Upper lobe of left lung (tissue), 6 donors: ENCODE data around the gene SGSH. TPM values are rescaled to one million over a fixed set of nuclear protein-coding genes. Genes with fewer than 3 reads are reported as not detected.
A peak's percentile ranks its signal among the peaks of the same experiment; 100 is the strongest.

Source experiments
- ATAC-seq, 2 donors: fragments of 200-7000 bp; cut with Tn5 transposase; one replicate each; pipeline ENCODE4 v1.9.1; 2022; ENCODE audit warnings: mild to moderate bottlenecking in 2 of 2, moderate library complexity in 2 of 2; ENCODE audit not compliant: low FRiP score in 2 of 2
- DNase-seq, 2 donors: peaks; one replicate each; pipeline ENCODE4 v3.0.0-alpha.2; 2019 to 2020
- H3K27ac ChIP-seq, 4 donors: fragments of 200-600 bp; sonication (generic); one replicate each; pipeline ENCODE4 v1.5.1; 2016 to 2019
- H3K27me3 ChIP-seq, 4 donors: fragments of 200-600 bp; sonication (generic); one replicate each; pipeline ENCODE4 v1.5.1; 2017 to 2019
- H3K36me3 ChIP-seq, 4 donors: fragments of 200-600 bp; sonication (generic); one replicate each; pipeline ENCODE4 v1.5.1; 2016 to 2019
- H3K4me1 ChIP-seq, 4 donors: fragments of 200-600 bp; sonication (generic); one replicate each; pipeline ENCODE4 v1.5.1; 2018 to 2019
- H3K4me3 ChIP-seq, 4 donors: fragments of 200-600 bp; sonication (generic); one replicate each; pipeline ENCODE4 v1.5.1; 2017 to 2019; ENCODE audit warnings: mild to moderate bottlenecking in 2 of 4, moderate library complexity in 1 of 4
- H3K9me3 ChIP-seq, 4 donors: fragments of 200-600 bp; sonication (generic); one replicate each; pipeline ENCODE4 v1.5.1; 2018 to 2019
- EP300 ChIP-seq, 4 donors: sonication (generic); formaldehyde crosslinking; IDR thresholded peaks; one replicate each; pipeline ENCODE4 v1.5.1; 2017; ENCODE audit warnings: antibody characterized with exemption in 4 of 4, control low read depth in 2 of 4
- POLR2A ChIP-seq, 4 donors: fragments of 450-650 bp; IDR thresholded peaks; one replicate each; pipeline ENCODE4 v1.5.1; 2016 to 2017; ENCODE audit warnings: antibody characterized with exemption in 4 of 4, mild to moderate bottlenecking in 2 of 4
- POLR2AphosphoS5 ChIP-seq, 2 donors: sonication (generic); formaldehyde crosslinking; IDR thresholded peaks; one replicate each; pipeline ENCODE4 v1.5.1; 2017; ENCODE audit warnings: antibody characterized with exemption in 2 of 2
- WGBS, 2 donors: methylation state at CpG; one replicate each; pipeline ENCODE4 v1.1.5; 2017 to 2018; 5-methylcytosine and 5-hydroxymethylcytosine counted together
- total RNA-seq, 6 donors: library from RNA; depleted of rRNA in 4 of 6; stranded (reverse); fragments of >200 nt in 4 of 6; gene quantifications; one replicate each; pipeline versions ENCODE4 v1.1.0 to v1.2.1, GENCODE V29; 2016 to 2021
- TF ChIP-seq, protein P1 (sequence below), 6 experiments: fragments of 450-650 bp in 4 of 6; fragments of 200-600 bp in 2 of 6; sonication (generic) in 2 of 6; IDR thresholded peaks; one replicate each; pipeline ENCODE4 v1.5.1; 2016 to 2019; ENCODE audit warnings: antibody characterized with exemption in 6 of 6
- donor health status: DM: no; HTN: no; CAD: no; lungs with moderate emphysema.
- donor health status: DM: no; HTN: yes; CAD: no; lungs with severe emphysema.

Gene SGSH
- total RNA-seq, 6 donors from 2014 or later = 36.3 to 264 (median 65.0) TPM

DNA sequence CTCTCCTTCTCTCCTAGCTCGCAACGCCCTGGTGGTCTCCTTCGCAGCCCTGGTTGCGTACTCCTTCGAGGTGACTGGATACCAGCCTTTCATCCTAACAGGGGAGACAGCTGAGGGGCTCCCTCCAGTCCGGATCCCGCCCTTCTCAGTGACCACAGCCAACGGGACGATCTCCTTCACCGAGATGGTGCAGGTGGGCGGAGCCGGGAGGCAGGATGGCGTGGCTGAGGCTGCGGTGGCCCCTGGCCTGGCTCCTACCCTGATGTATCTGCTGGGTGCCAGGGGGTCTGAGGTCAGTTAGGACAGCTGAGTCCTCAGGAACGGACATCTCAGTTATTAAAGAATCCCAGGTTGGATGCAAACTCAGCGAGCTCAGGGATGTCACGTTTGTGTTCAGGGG, 16.8 kb upstream of the SGSH start:
- Histone ChIP-seq H3K27ac (no peak overlapping the region), H3K9me3 (peaks cover 12 to 19% (median 13%) of the 10 kb centered on the region in 4 donors), H3K4me3 (no peak overlapping the region), H3K36me3 (peaks cover 5 to 75% (median 48%) of the 10 kb centered on the region in 4 donors), H3K4me1 (no peaks in the 10 kb centered on the region), H3K27me3 (no peaks in the 10 kb centered on the region)
- peak in 1 of 2 donors; percentile 32 for ATAC-seq
- TF ChIP-seq, protein P1, sequence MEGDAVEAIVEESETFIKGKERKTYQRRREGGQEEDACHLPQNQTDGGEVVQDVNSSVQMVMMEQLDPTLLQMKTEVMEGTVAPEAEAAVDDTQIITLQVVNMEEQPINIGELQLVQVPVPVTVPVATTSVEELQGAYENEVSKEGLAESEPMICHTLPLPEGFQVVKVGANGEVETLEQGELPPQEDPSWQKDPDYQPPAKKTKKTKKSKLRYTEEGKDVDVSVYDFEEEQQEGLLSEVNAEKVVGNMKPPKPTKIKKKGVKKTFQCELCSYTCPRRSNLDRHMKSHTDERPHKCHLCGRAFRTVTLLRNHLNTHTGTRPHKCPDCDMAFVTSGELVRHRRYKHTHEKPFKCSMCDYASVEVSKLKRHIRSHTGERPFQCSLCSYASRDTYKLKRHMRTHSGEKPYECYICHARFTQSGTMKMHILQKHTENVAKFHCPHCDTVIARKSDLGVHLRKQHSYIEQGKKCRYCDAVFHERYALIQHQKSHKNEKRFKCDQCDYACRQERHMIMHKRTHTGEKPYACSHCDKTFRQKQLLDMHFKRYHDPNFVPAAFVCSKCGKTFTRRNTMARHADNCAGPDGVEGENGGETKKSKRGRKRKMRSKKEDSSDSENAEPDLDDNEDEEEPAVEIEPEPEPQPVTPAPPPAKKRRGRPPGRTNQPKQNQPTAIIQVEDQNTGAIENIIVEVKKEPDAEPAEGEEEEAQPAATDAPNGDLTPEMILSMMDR (IDR thresholded peaks at IDR 0.05) = no peak
- TF ChIP-seq POLR2A (IDR thresholded peaks at IDR 0.05) (no peak), POLR2AphosphoS5 (IDR thresholded peaks at IDR 0.05) (no peak), EP300 (IDR thresholded peaks at IDR 0.05) (no peak)
- WGBS, 2 donors = 82 to 89% methylated on average over 12 to 17 of the region's 17 CpGs
- DNase-seq = no peak

DNA sequence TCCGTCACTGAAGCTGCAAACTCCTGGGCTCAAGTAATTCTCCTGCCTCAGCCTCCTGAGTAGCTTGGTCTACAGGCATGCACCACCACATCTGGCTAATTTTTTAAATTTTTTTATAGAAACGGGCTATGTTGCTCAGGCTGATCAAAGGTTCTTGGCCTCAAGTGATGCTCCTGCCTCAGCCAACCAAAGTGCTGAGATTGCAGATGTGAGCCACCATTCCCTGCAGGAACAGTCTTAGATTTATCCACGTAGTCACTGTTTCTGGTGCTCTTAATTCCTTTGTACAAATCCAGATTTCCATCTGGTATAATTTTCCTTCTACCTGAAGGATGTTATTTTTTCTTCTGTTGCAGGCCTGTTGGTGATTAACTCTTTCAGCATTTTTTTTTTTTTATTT, 13.1 kb upstream of the SGSH start:
- WGBS, 2 donors = 100% methylated on average over 3 of the region's 3 CpGs
- Histone ChIP-seq H3K9me3 (peaks cover 13 to 21% (median 16%) of the 10 kb centered on the region in 4 donors), H3K27me3 (no peaks in the 10 kb centered on the region), H3K4me1 (no peaks in the 10 kb centered on the region), H3K27ac (no peak overlapping the region), H3K4me3 (no peak overlapping the region), H3K36me3 (peaks cover 5 to 73% (median 39%) of the 10 kb centered on the region in 4 donors)
- ATAC-seq = no peak
- TF ChIP-seq, protein P1 (IDR thresholded peaks at IDR 0.05) = no peak
- TF ChIP-seq POLR2A (IDR thresholded peaks at IDR 0.05) = no peak
- TF ChIP-seq POLR2AphosphoS5 (IDR thresholded peaks at IDR 0.05) = no peak
- no peak for TF ChIP-seq EP300 (IDR thresholded peaks at IDR 0.05)
- no peak for DNase-seq

DNA sequence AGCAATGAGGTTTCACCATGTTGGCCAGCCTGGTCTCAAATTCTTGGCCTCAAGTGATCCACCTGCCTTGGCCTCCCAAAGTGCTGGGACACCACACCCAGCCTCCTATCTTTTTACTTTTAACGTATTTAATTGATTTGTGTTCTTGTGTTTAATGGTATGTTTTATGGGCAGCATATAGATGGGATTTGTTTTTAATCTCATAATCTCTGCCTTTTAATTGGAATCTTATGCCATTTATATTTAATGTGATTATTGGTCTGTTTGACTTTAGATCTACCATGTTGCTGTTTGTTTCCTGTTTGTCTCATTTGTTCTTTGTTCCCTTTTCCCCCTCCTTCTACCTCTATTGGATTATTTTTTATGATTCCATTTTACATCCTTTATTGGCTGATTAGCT, 12.3 kb upstream of the SGSH start:
- TF ChIP-seq POLR2A (IDR thresholded peaks at IDR 0.05) (no peak), EP300 (IDR thresholded peaks at IDR 0.05) (no peak)
- TF ChIP-seq, protein P1 (IDR thresholded peaks at IDR 0.05) = no peak
- Histone ChIP-seq H3K36me3 (peaks cover 2 to 73% (median 35%) of the 10 kb centered on the region in 4 donors), H3K27ac (no peak overlapping the region), H3K4me1 (no peaks in the 10 kb centered on the region), H3K9me3 (peaks cover 13 to 21% (median 16%) of the 10 kb centered on the region in 4 donors), H3K4me3 (no peak overlapping the region), H3K27me3 (no peaks in the 10 kb centered on the region)
- ATAC-seq = no peak
- no peak for DNase-seq
- 100% methylated on average over 1 of the region's 1 CpG for WGBS, 2 donors

DNA sequence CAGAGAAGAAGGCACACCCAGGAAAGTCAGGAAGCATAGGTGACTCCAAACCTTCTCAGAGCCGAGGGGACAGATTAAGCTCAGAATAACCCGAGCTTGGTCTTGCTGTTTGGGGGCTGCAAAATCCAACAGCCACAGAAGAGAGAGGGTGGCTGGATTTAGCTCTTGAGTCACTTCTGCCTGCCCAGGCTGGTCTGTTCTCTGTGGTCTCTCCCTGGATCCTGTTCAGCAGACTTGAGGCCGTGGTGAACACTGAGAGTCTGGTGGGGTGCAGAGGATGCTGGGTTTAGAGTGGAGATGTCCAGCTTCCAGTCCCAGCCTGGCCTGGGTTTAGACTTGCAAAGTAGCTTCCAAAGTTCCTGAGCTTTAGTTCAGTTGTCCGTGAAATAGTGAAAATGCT, 8.9 kb upstream of the SGSH start:
- Histone ChIP-seq H3K4me3 (no peak overlapping the region), H3K9me3 (peaks cover 13 to 21% (median 16%) of the 10 kb centered on the region in 4 donors), H3K36me3 (peaks cover 0 to 55% (median 22%) of the 10 kb centered on the region in 4 donors), H3K27ac (no peak overlapping the region), H3K27me3 (no peaks in the 10 kb centered on the region), H3K4me1 (no peaks in the 10 kb centered on the region)
- DNase-seq (no peak), ATAC-seq (no peak)
- 81 to 84% methylated on average over 4 of the region's 4 CpGs for WGBS, 2 donors
- no peak for TF ChIP-seq EP300 (IDR thresholded peaks at IDR 0.05)
- no peak for TF ChIP-seq POLR2AphosphoS5 (IDR thresholded peaks at IDR 0.05)
- TF ChIP-seq, protein P1 (IDR thresholded peaks at IDR 0.05) = no peak

DNA sequence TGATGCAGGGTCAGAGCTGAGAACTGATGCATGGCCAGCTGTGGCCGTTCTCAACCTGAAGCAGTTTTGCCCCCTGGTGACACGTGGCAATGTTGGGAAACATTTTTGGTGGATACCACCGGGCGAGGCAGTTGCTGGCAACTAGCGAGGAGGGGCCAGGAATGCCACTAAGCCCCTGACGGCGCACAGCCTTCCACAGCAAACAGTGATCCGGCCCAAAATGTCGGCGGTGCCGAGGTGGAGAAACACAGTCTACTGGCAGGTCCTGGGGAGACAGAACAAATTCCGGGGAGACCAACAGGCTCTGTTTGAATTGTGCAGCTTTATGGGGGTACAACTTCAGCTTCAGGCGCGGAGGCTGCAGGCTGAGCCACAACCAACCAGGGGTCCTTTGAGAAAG, 8.3 kb upstream of the SGSH start:
- ATAC-seq = no peak
- Histone ChIP-seq H3K4me3 (no peak overlapping the region), H3K27ac (no peak overlapping the region), H3K4me1 (no peaks in the 10 kb centered on the region), H3K36me3 (peaks cover 0 to 54% (median 21%) of the 10 kb centered on the region in 4 donors), H3K9me3 (peaks cover 10 to 18% (median 16%) of the 10 kb centered on the region in 4 donors), H3K27me3 (no peaks in the 10 kb centered on the region)
- DNase-seq = no peak
- WGBS, 2 donors = 89 to 98% methylated on average over 10 to 14 of the region's 14 CpGs
- TF ChIP-seq, protein P1 (IDR thresholded peaks at IDR 0.05) = no peak
- TF ChIP-seq POLR2A (IDR thresholded peaks at IDR 0.05) = no peak
